HEK293 (cell line): ENCODE measurements around the gene RO60.
"Not testable (repeated sequence)": the region's sequence is repeated elsewhere in the genome, so short reads cannot be mapped to it uniquely, and the experiment has no call there.

Source experiments
- CTCF ChIA-PET: fragments of 350-600 bp; formaldehyde crosslinking; extraction: SDS; loops from one replicate; lab custom pipeline; 2021; ENCODE audit warnings: antibody characterized with exemption; lab: Yijun Ruan, JAX
- POLR2A ChIA-PET: fragments of 300-600 bp; formaldehyde crosslinking; extraction: SDS; loops from one replicate; lab custom pipeline; 2020; ENCODE audit warnings: antibody characterized with exemption, inconsistent platforms; lab: Yijun Ruan, JAX
- H3K27ac ChIP-seq: fragments of 200-500 bp; sonication (Bioruptor generic); 2 replicates; pipeline ENCODE4 v1.5.1; 2014; ENCODE audit warnings: low read depth, low read length, control low read depth, inconsistent platforms; ENCODE audit errors: extremely low read depth
- H3K36me3 ChIP-seq, 2 experiments: fragments of 200-500 bp in 1 of 2; sonication (Bioruptor generic) in 1 of 2; 1 replicate in 1 of 2; 2 replicates in 1 of 2; pipeline ENCODE4 v1.5.1; 2014 to 2017; ENCODE audit warnings: inconsistent platforms in 2 of 2, low read length in 2 of 2; ENCODE audit not compliant: control insufficient read depth in 2 of 2, insufficient read depth in 1 of 2
- H3K4me1 ChIP-seq: fragments of 200-500 bp; sonication (Bioruptor generic); 2 replicates; pipeline ENCODE4 v1.5.1; 2014; ENCODE audit warnings: mild to moderate bottlenecking, low read length, inconsistent platforms; ENCODE audit not compliant: control insufficient read depth, insufficient read depth
- H3K4me3 ChIP-seq: 2 replicates; pipeline ENCODE4 v1.5.1; 2011; ENCODE audit warnings: low read depth, mild to moderate bottlenecking, control low read depth, low read length, moderate library complexity
- H3K9me3 ChIP-seq: fragments of 200-500 bp; sonication (Bioruptor generic); 2 replicates; pipeline ENCODE4 v1.5.1; 2014; ENCODE audit warnings: low read depth, low read length, inconsistent platforms; ENCODE audit not compliant: control insufficient read depth, insufficient read depth
- ELK4 ChIP-seq: IDR thresholded peaks from 2 replicates; pipeline ENCODE4 v1.6.1; 2011; ENCODE audit warnings: mild to moderate bottlenecking, low read depth, low read length, borderline replicate concordance
- HIC1 ChIP-seq: fragments of 450-650 bp; formaldehyde crosslinking; IDR thresholded peaks from 2 replicates; pipeline ENCODE4 v1.5.1; 2016; ENCODE audit warnings: missing biosample characterization, missing genetic modification characterization
- KLF1 ChIP-seq: fragments of 450-650 bp; formaldehyde crosslinking; IDR thresholded peaks from 2 replicates; pipeline ENCODE4 v1.5.1; 2016; ENCODE audit warnings: missing biosample characterization, missing genetic modification characterization
- KLF17 ChIP-seq: fragments of 450-650 bp; formaldehyde crosslinking; IDR thresholded peaks from 2 replicates; pipeline ENCODE4 v1.5.1; 2016; ENCODE audit warnings: missing biosample characterization, missing genetic modification characterization
- ZBTB17 ChIP-seq: fragments of 450-650 bp; formaldehyde crosslinking; IDR thresholded peaks from 2 replicates; pipeline ENCODE4 v1.5.1; 2016; ENCODE audit warnings: missing biosample characterization, missing genetic modification characterization
- ZIC2 ChIP-seq: fragments of 450-650 bp; formaldehyde crosslinking; IDR thresholded peaks from 2 replicates; pipeline ENCODE4 v1.5.1; 2016; ENCODE audit warnings: missing biosample characterization, missing genetic modification characterization
- ZNF18 ChIP-seq: fragments of 450-650 bp; formaldehyde crosslinking; IDR thresholded peaks from 2 replicates; pipeline ENCODE4 v1.5.1; 2016; ENCODE audit warnings: missing biosample characterization, missing genetic modification characterization
- ZNF184 ChIP-seq: fragments of 450-650 bp; IDR thresholded peaks from 2 replicates; pipeline ENCODE4 v1.5.1; 2018; ENCODE audit warnings: missing biosample characterization, mild to moderate bottlenecking, missing genetic modification characterization
- ZNF202 ChIP-seq: fragments of 450-650 bp; formaldehyde crosslinking; IDR thresholded peaks from 2 replicates; pipeline ENCODE4 v1.5.1; 2016; ENCODE audit warnings: missing biosample characterization, missing genetic modification characterization, borderline replicate concordance
- ZNF239 ChIP-seq: fragments of 450-650 bp; formaldehyde crosslinking; IDR thresholded peaks from 2 replicates; pipeline ENCODE4 v1.5.1; 2016; ENCODE audit warnings: missing biosample characterization, missing genetic modification characterization
- ZNF362 ChIP-seq: fragments of 450-650 bp; formaldehyde crosslinking; IDR thresholded peaks from 2 replicates; pipeline ENCODE4 v1.5.1; 2016; ENCODE audit warnings: missing biosample characterization, missing genetic modification characterization
- ZNF544 ChIP-seq: fragments of 450-650 bp; formaldehyde crosslinking; IDR thresholded peaks from 2 replicates; pipeline ENCODE4 v1.5.0; 2017; ENCODE audit warnings: missing biosample characterization, missing genetic modification characterization
- ZNF621 ChIP-seq: fragments of 450-650 bp; formaldehyde crosslinking; IDR thresholded peaks from 2 replicates; pipeline ENCODE4 v1.5.1; 2017; ENCODE audit warnings: missing biosample characterization, missing genetic modification characterization

The RO60 gene

GRCh38 chr1:193040011-193040410 is 19.4 kb upstream of the RO60 start (continued):
- no peak for TF ChIP-seq ELK4
- no peak for TF ChIP-seq ZNF544 (tag by site-specific recombination)
- TF ChIP-seq ZIC2 (tag by site-specific recombination): no peak
- TF ChIP-seq ZBTB17 (tag by site-specific recombination): no peak

GRCh38 chr1:193042766-193043691 is 16.4 kb upstream of the RO60 start:
- Histone ChIP-seq H3K4me3 (no peak overlapping the region), H3K27ac (no peak overlapping the region), H3K9me3 (no peaks in the 10 kb centered on the region), H3K4me1 (no peaks in the 10 kb centered on the region), H3K36me3 (peaks cover 11 to 60% of the 10 kb centered on the region in 2 experiments; a peak in 2 of 3 replicates)
- ChIA-PET POLR2A (interaction anchor here (0.6 kb wide), 1 partner anchor 517 kb away, joined by 3 read pairs; no protein-coding TSS in a partner anchor), CTCF (no interaction called here)
- TF ChIP-seq ZNF362 (tag by site-specific recombination): peak; percentile 20; the same call in 1 of the 2 replicates
- TF ChIP-seq ZNF184: no peak
- no peak for TF ChIP-seq ZNF621 (tag by site-specific recombination)
- no peak for TF ChIP-seq ZNF239 (tag by site-specific recombination)

- not testable (repeated sequence) for H3K9me3 ChIP-seq, H3K4me3 ChIP-seq, H3K4me1 ChIP-seq, H3K27ac ChIP-seq
- CTCF ChIA-PET: interaction anchor here (0.8 to 1.1 kb wide), 3 partner anchors 27 to 73 kb away, joined by 3 to 4 read pairs (median 3); partner anchors contain the start of gene CDC73
- POLR2A ChIA-PET: interaction anchor here (0.6 to 1.5 kb wide), 2 partner anchors 10 to 21 kb away, joined by 3 to 7 read pairs; partner anchors contain the start of genes RO60 and UCHL5
- TF ChIP-seq ZNF202 (0 out of 2 replicates have a peak, but pooled peaks have one; percentile 10), ZNF18 (tag by site-specific recombination) (0 out of 2 replicates have a peak, but pooled peaks have one; percentile 37), KLF17 (tag by site-specific recombination) (0 out of 2 replicates have a peak, but pooled peaks have one; percentile 38), HIC1 (tag by site-specific recombination) (0 out of 2 replicates have a peak, but pooled peaks have one; percentile 33), KLF1 (tag by site-specific recombination) (peak; percentile 49)
- peaks cover 25 to 64% of the 10 kb centered on the region in 2 experiments; a peak in 2 of 3 replicates for H3K36me3 ChIP-seq
Observed at GRCh38 chr1:193048913-193049312, 10.5 kb upstream of the RO60 start.
